AG04449 (cell line): ENCODE results near the gene PDXK.

Experiments
- CTCF ChIA-PET: fragments of 350-600 bp; formaldehyde crosslinking; extraction: SDS; loops from one replicate; lab custom pipeline; 2021; ENCODE audit warnings: antibody characterized with exemption; lab: Yijun Ruan, JAX
- POLR2A ChIA-PET: fragments of 400-600, 350-600 bp; formaldehyde crosslinking; extraction: SDS; loops from one replicate; lab custom pipeline; 2020; ENCODE audit warnings: antibody characterized with exemption, inconsistent platforms; lab: Yijun Ruan, JAX
- DNase-seq: peaks from one replicate; pipeline ENCODE4 v3.0.0-alpha.2; 2010; ENCODE audit warnings: low read depth, low spot score
- H3K4me3 ChIP-seq: 2 replicates; pipeline ENCODE4 v1.5.1; 2011; ENCODE audit warnings: low read depth, mild to moderate bottlenecking, control low read depth, low read length
- TF ChIP-seq, protein P1 (sequence below): IDR thresholded peaks from one replicate; pipeline ENCODE4 v1.5.1; 2011; ENCODE audit warnings: mild to moderate bottlenecking, moderate library complexity, low read length, control low read depth, inconsistent platforms; ENCODE audit not compliant: insufficient read depth; ENCODE audit errors: missing control alignments

Gene PDXK

DNA sequence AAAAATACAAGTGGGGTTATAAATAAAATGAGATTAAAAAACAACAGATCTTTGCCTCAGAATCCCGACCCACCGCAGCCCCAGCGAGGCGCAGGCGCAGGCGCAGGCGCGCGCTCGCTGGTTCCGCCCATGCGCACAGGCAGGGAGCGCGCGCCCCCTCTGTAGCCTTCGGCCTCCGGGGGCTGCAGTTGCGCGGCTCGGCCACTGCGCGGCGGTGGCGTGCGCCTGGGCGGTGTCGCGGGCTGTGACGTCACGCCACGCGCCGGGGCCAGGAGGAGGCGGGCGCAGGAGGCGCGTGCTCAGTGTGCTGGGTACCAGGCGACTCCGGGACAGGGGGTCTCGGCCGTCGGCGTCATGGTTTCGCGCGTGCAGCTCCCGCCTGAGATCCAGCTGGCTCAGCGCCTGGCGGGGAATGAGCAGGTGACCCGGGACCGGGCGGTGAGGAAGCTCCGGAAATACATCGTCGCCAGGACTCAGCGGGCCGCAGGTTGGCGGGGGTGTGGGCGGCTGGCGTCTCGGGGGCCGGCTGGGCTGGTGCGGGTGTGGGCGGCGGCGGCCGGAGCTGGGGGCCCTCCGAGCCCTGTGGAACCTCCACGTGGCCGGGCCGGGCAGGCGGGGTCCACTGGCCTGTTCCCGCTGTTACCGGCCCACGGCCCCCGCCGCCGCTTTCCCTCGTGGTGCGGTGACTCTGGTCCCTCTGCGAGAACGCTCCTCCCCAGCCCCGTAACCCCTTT, 70.5 kb downstream of the PDXK start, which contains the start of gene RRP1:
RRP1 (plus strand) TSS at position 302 of the 734 bp plus-strand sequence; CDS start at position 355, 53 bp downstream.
- peak within 1 kb of the TSS; percentile 99 for H3K4me3 ChIP-seq
- ChIA-PET CTCF (interaction anchor here (0.6 to 3.4 kb wide), 25 partner anchors 9 to 920 kb away, joined by 3 to 22 read pairs (median 4); no protein-coding TSS in a partner anchor), POLR2A (interaction anchor here (0.8 to 0.9 kb wide), 2 partner anchors 10 to 21 kb away, joined by 3 to 4 read pairs; no protein-coding TSS in a partner anchor)
- no peak for DNase-seq
- TF ChIP-seq, protein P1, sequence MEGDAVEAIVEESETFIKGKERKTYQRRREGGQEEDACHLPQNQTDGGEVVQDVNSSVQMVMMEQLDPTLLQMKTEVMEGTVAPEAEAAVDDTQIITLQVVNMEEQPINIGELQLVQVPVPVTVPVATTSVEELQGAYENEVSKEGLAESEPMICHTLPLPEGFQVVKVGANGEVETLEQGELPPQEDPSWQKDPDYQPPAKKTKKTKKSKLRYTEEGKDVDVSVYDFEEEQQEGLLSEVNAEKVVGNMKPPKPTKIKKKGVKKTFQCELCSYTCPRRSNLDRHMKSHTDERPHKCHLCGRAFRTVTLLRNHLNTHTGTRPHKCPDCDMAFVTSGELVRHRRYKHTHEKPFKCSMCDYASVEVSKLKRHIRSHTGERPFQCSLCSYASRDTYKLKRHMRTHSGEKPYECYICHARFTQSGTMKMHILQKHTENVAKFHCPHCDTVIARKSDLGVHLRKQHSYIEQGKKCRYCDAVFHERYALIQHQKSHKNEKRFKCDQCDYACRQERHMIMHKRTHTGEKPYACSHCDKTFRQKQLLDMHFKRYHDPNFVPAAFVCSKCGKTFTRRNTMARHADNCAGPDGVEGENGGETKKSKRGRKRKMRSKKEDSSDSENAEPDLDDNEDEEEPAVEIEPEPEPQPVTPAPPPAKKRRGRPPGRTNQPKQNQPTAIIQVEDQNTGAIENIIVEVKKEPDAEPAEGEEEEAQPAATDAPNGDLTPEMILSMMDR: peak; percentile 84

DNA sequence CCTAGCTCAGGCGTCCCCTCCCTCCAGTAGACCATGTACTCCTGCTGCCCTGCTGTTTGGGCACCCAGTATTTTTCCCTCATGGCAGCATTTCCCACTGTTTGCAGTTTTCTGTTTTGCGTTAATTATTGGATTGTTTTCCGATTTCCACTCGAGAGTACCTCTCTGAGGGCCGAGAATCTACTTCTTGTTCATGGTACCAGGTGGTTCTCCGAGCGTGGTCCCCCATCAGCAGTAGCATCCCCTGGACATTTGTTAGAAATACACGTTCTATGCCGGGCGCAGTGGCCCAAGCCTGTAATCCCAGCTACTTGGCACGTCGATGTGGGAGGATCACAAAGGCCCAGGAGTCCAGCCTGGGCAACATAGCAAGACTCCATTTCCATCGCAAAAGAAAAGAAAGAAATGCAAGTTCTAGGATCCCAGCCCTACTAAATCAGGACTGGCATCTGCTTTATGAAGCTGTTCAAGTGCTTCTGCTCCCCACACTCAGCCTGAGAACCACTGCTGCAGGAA, 71.1 kb downstream of the PDXK start:
- POLR2A ChIA-PET: no interaction called here
- H3K4me3 ChIP-seq: peak overlapping the region; percentile 99

DNA sequence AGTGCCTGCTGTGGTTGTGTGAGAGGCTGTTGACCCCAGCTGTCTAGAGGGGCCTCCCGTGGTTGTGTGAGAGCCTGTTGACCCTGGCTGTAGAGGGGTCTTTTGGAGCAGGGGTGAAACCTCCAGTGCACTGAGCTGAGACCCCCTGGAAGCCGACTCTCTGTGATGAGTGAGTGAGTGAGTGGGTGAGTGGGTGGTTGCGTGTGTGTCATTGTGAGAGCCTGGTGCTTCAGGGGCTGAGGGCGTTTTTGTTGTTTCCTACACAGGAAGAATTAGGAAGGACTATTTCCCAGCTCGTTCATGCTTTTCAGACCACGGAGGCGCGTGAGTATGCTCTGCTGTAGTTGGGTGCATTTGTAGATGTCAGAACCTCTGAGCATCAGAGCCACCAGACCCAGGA, 73.5 kb downstream of the PDXK start:
- POLR2A ChIA-PET: no interaction called here

More for the DNA sequence above, 71.1 kb downstream of the PDXK start:
- DNase-seq: no peak
- CTCF ChIA-PET: interaction anchor here (0.6 to 3.4 kb wide), 22 partner anchors 9 to 409 kb away, joined by 3 to 22 read pairs (median 4); no protein-coding TSS in a partner anchor
- TF ChIP-seq, protein P1: no peak

DNA sequence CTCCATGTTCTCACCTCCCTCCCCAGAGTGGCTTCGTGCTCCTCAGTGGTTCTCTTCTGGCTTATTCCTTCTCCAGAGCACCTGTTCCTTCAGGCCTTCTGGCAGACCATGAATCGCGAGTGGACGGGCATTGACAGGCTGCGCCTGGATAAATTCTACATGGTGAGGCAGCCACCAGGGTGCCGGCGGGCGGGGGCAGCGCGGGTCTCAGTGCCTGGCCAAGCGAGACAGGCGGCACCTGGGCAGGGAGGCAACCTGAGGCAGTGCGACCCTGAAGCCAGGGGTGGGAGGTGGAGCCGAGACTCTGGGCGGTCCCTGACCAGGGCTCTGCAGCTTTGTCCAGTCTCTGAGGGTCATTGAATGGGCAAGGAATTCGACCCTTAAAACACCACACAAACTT, 74.3 kb downstream of the PDXK start:
- ChIA-PET CTCF (interaction anchor here (2.2 kb wide), 1 partner anchor 18 kb away, joined by 9 read pairs; no protein-coding TSS in a partner anchor), POLR2A (no interaction called here)
- TF ChIP-seq, protein P1: no peak
- no peak overlapping the region for H3K4me3 ChIP-seq
- DNase-seq: no peak

More for the DNA sequence above, 73.5 kb downstream of the PDXK start:
- no peak overlapping the region for H3K4me3 ChIP-seq
- TF ChIP-seq, protein P1: no peak
- no peak for DNase-seq
- CTCF ChIA-PET: interaction anchor here (2.2 kb wide), 1 partner anchor 19 kb away, joined by 9 read pairs; no protein-coding TSS in a partner anchor

DNA sequence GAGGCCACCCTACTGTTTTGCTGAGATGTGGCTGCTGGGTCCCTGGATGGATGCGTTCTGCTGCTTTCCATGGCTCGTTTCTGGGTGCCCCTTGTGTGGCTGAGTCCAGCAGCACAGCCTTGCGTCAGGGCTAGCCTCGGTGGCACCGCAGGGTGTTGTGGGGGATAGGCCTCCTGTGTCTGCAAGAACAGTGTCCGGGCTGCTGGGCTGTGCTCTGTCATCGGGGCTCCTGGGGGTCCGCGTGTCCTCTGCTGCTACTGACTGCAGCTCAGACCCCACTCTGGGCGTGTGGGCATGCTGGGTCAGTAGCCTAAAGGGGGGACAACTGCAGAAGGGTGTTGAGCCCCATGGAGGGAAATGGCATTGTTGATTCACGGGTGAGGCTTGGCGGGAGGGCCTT, 75.4 kb downstream of the PDXK start:
- no peak for DNase-seq
- CTCF ChIA-PET: interaction anchor here (1.4 to 2.2 kb wide), 2 partner anchors 15 to 17 kb away, joined by 5 to 9 read pairs; no protein-coding TSS in a partner anchor
- POLR2A ChIA-PET: no interaction called here
- H3K4me3 ChIP-seq: no peak overlapping the region
- TF ChIP-seq, protein P1: no peak

DNA sequence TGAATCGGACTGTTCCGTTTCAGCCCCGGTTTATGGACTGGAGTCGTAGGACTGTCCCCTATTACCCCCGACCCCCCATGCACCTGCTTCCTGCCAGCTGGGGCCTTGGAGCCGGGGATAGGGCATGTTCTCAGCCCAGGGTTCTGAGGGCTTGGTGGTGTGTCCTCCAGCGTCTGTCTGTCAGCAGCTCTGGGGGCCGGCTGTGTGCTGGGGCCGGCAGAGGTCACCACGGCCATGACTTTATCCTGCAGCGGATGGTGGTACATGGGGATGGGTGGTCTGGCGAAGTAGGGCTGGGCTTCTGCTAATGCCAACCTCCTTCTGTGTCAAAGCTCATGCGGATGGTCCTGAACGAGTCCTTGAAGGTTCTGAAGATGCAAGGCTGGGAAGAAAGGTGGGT, 75.9 kb downstream of the PDXK start:
- no peak overlapping the region for H3K4me3 ChIP-seq
- no peak for DNase-seq
- ChIA-PET POLR2A (no interaction called here), CTCF (interaction anchor here (1.4 kb wide), 1 partner anchor 14 kb away, joined by 5 read pairs; no protein-coding TSS in a partner anchor)
- TF ChIP-seq, protein P1: no peak
